22Rv1 (cell line): ENCODE measurements around the gene TCF25.

Experiments
- ZFX ChIP-seq: fragments of 450-650 bp; IDR thresholded peaks from 2 replicates; pipeline ENCODE4 v1.6.1; 2017; ENCODE audit warnings: antibody characterized with exemption, borderline replicate concordance
- TF ChIP-seq, protein P1 (sequence below): fragments of 450-650 bp; IDR thresholded peaks from 2 replicates; pipeline ENCODE4 v1.5.1; 2017; ENCODE audit warnings: mild to moderate bottlenecking

DNA sequence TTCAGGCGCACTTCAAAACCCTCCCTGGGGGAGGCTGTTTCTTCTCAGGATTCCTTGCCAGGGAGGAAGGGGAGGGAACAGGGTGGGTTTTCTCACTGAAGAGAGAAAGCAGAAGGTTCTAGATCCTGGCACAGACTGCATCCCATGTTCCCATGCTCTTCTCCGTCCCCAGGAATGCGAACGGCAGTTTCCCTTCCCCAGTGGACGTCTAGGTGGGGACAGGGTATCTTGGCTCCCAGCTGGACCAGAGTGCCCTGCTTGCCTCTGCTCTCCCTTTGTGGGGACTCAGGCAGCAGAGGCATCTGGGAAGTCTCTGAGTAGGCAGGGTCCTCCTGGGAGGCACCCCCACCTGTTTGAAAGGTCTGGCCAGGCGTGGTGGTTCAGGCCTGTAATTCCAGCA lies 3.0 kb upstream of the TCF25 start:
- TF ChIP-seq, protein P1, sequence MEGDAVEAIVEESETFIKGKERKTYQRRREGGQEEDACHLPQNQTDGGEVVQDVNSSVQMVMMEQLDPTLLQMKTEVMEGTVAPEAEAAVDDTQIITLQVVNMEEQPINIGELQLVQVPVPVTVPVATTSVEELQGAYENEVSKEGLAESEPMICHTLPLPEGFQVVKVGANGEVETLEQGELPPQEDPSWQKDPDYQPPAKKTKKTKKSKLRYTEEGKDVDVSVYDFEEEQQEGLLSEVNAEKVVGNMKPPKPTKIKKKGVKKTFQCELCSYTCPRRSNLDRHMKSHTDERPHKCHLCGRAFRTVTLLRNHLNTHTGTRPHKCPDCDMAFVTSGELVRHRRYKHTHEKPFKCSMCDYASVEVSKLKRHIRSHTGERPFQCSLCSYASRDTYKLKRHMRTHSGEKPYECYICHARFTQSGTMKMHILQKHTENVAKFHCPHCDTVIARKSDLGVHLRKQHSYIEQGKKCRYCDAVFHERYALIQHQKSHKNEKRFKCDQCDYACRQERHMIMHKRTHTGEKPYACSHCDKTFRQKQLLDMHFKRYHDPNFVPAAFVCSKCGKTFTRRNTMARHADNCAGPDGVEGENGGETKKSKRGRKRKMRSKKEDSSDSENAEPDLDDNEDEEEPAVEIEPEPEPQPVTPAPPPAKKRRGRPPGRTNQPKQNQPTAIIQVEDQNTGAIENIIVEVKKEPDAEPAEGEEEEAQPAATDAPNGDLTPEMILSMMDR = no peak
- TF ChIP-seq ZFX = no peak
